Sigmoid colon (tissue), 7 donors: Measurements from ENCODE around the gene USP21. TPM values are rescaled to one million over a fixed set of nuclear protein-coding genes. Genes with fewer than 3 reads are reported as not detected.
A peak's percentile ranks its signal among the peaks of the same experiment; 100 is the strongest.

ENCODE experiments used
- DNase-seq: peaks from one replicate; pipeline ENCODE4 v3.0.0-alpha.2; 2019
- H3K27ac ChIP-seq, 4 donors: fragments of 200-600 bp; sonication (generic); one replicate each; pipeline ENCODE4 v1.5.1; 2016 to 2019; ENCODE audit warnings: mild to moderate bottlenecking in 1 of 4
- H3K27me3 ChIP-seq, 3 donors: fragments of 200-600 bp; sonication (generic); one replicate each; pipeline ENCODE4 v1.5.1; 2019; ENCODE audit warnings: mild to moderate bottlenecking in 1 of 3
- H3K36me3 ChIP-seq, 4 donors: fragments of 200-600 bp; sonication (generic); one replicate each; pipeline ENCODE4 v1.5.1; 2016 to 2019
- H3K4me1 ChIP-seq, 4 donors: fragments of 200-600 bp; sonication (generic); one replicate each; pipeline ENCODE4 v1.5.1; 2017 to 2019
- H3K4me3 ChIP-seq, 4 donors: fragments of 200-600 bp; sonication (generic); one replicate each; pipeline ENCODE4 v1.5.1; 2017 to 2019; ENCODE audit warnings: mild to moderate bottlenecking in 2 of 4, moderate library complexity in 1 of 4
- H3K9me3 ChIP-seq, 4 donors: fragments of 200-600 bp in 3 of 4; sonication (generic) in 3 of 4; one replicate each; pipeline versions ENCODE4 v1.5.1 to v1.6.1; 2013 to 2019
- CTCF ChIP-seq, 4 experiments: fragments of 450-650 bp in 3 of 4; fragments of 200-600 bp in 1 of 4; IDR thresholded peaks; one replicate each; pipeline ENCODE4 v1.5.1; 2016 to 2019; ENCODE audit warnings: antibody characterized with exemption in 4 of 4, mild to moderate bottlenecking in 3 of 4, moderate library complexity in 2 of 4
- EP300 ChIP-seq, 4 donors: sonication (generic); formaldehyde crosslinking; IDR thresholded peaks; one replicate each; pipeline ENCODE4 v1.6.1; 2017; ENCODE audit warnings: antibody characterized with exemption in 4 of 4
- POLR2A ChIP-seq, 2 donors: fragments of 450-650 bp; IDR thresholded peaks; one replicate each; pipeline ENCODE4 v1.6.1; 2016; ENCODE audit warnings: antibody characterized with exemption in 2 of 2, mild to moderate bottlenecking in 2 of 2, moderate library complexity in 2 of 2
- POLR2AphosphoS5 ChIP-seq, 4 donors: sonication (generic); formaldehyde crosslinking; IDR thresholded peaks; one replicate each; pipeline ENCODE4 v1.6.1; 2017; ENCODE audit warnings: antibody characterized with exemption in 4 of 4
- WGBS, 2 donors: extraction: QIAGEN DNeasy Blood & Tissue Kit; methylation state at CpG; one replicate each; pipeline ENCODE4 v1.1.7; 2013; 5-methylcytosine and 5-hydroxymethylcytosine counted together
- intact Hi-C: fragments of 100-400 bp; cut with DNase I; formaldehyde crosslinking; loops from one replicate; pipeline ENCODE4 v1.15.1; 2023
- polyA plus RNA-seq, 3 donors: library from polyadenylated mRNA; stranded (reverse); fragments of 200-250 nt; gene quantifications; one replicate each; pipeline ENCODE4 v1.2.3, GENCODE V29; 2013
- total RNA-seq, 4 donors: library from RNA; depleted of rRNA; stranded (reverse); fragments of >200 nt; gene quantifications; one replicate each; pipeline ENCODE4 v1.1.0, GENCODE V29; 2016
- donor health status: healthy with polysubstance abuse.
- donor health status: Bipolar disorder and iron deficiency.
- donor health status: healthy.

The USP21 gene
- total and polyA plus RNA-seq, 7 donors: 11.4 to 24.1 (median 16.2) TPM

- Histone ChIP-seq H3K4me1 (peaks cover 0 to 76% (median 58%) of the 10 kb centered on the region in 4 donors), H3K4me3 (peak overlapping the region in 3 of 4 donors; percentile 25 to 44 (median 39))
- intact Hi-C loops: no loop called here
These were observed 37.5 kb downstream of the USP21 start for GRCh38 chr1:161196521-161197451.

GRCh38 chr1:161197560-161198193 lies 38.4 kb downstream of the USP21 start:
- intact Hi-C loops: no loop called here
- H3K27me3 ChIP-seq: no peaks in the 10 kb centered on the region
- WGBS, 2 donors: 74 to 77% methylated on average over 11 of the region's 11 CpGs
- H3K9me3 ChIP-seq: no peaks in the 10 kb centered on the region
- peak overlapping the region; percentile 7 to 44 (median 32) for H3K4me3 ChIP-seq
- H3K36me3 ChIP-seq: peaks cover 0 to 6% (median 0%) of the 10 kb centered on the region in 4 donors
- H3K4me1 ChIP-seq: peaks cover 0 to 73% (median 58%) of the 10 kb centered on the region in 4 donors
- TF ChIP-seq POLR2A (IDR thresholded peaks at IDR 0.05) (no peak), EP300 (IDR thresholded peaks at IDR 0.05) (no peak), CTCF (IDR thresholded peaks at IDR 0.05) (no peak), POLR2AphosphoS5 (IDR thresholded peaks at IDR 0.05) (no peak)
- DNase-seq: no peak
- H3K27ac ChIP-seq: peak overlapping the region; percentile 94 to 97 (median 96)

More at GRCh38 chr1:161196521-161197451, 37.5 kb downstream of the USP21 start:
- TF ChIP-seq POLR2AphosphoS5 (IDR thresholded peaks at IDR 0.05) (peak in 3 of 4 donors; percentile 15 to 38 (median 25)), CTCF (IDR thresholded peaks at IDR 0.05) (no peak)
- peaks cover 0 to 6% (median 0%) of the 10 kb centered on the region in 4 donors for H3K36me3 ChIP-seq
- WGBS, 2 donors: 83% methylated on average over 27 of the region's 27 CpGs
- H3K27me3 ChIP-seq: no peaks in the 10 kb centered on the region
- H3K27ac ChIP-seq: peak overlapping the region; percentile 94 to 97 (median 96)
- DNase-seq: peak; percentile 87
- no peaks in the 10 kb centered on the region for H3K9me3 ChIP-seq

GRCh38 chr1:161198194-161198896 lies 39.0 kb downstream of the USP21 start:
- TF ChIP-seq CTCF (IDR thresholded peaks at IDR 0.05): no peak
- no peak for TF ChIP-seq EP300 (IDR thresholded peaks at IDR 0.05)
- TF ChIP-seq POLR2AphosphoS5 (IDR thresholded peaks at IDR 0.05): peak in 1 of 4 donors; percentile 19
- no peak for TF ChIP-seq POLR2A (IDR thresholded peaks at IDR 0.05)
- H3K4me3 ChIP-seq: peak overlapping the region; percentile 7 to 44 (median 32)
- peaks cover 0 to 5% (median under 1%) of the 10 kb centered on the region in 4 donors for H3K36me3 ChIP-seq
- no peaks in the 10 kb centered on the region for H3K9me3 ChIP-seq
- intact Hi-C loops: no loop called here
- WGBS, 2 donors: 28 to 54% methylated on average over 20 of the region's 20 CpGs
- H3K27ac ChIP-seq: peak overlapping the region; percentile 94 to 97 (median 96)
- no peaks in the 10 kb centered on the region for H3K27me3 ChIP-seq
- H3K4me1 ChIP-seq: peaks cover 0 to 74% (median 60%) of the 10 kb centered on the region in 4 donors
- DNase-seq: peak; percentile 77

- intact Hi-C loops: no loop called here
- H3K27ac ChIP-seq: peak within 1 kb of the TSS; percentile 94 to 97 (median 96)
These were observed 39.7 kb downstream of the USP21 start, which contains the start of gene ADAMTS4 for GRCh38 chr1:161198897-161199431. Gene ADAMTS4, minus strand, starts transcription at chr1:161199054. Its CDS starts 427 bp downstream, at chr1:161198627.

More at GRCh38 chr1:161198897-161199431, 39.7 kb downstream of the USP21 start, which contains the start of gene ADAMTS4:
- H3K4me3 ChIP-seq: peak within 1 kb of the TSS; percentile 7 to 44 (median 32)
- H3K9me3 ChIP-seq: no peaks in the 10 kb centered on the region
- peak; percentile 89 for DNase-seq
- peaks cover 0 to 8% (median 2%) of the 10 kb centered on the region in 4 donors for H3K36me3 ChIP-seq
- TF ChIP-seq POLR2AphosphoS5 (IDR thresholded peaks at IDR 0.05) (peak; percentile 63 to 89 (median 78)), EP300 (IDR thresholded peaks at IDR 0.05) (no peak)
- 73 to 76% methylated on average over 11 of the region's 11 CpGs for WGBS, 2 donors
- H3K4me1 ChIP-seq: peaks cover 0 to 80% (median 66%) of the 10 kb centered on the region in 4 donors
- H3K27me3 ChIP-seq: no peaks in the 10 kb centered on the region
